Thoracic aorta (tissue), 2 donors: Measurements from ENCODE around the gene MPL. TPM values are rescaled to one million over a fixed set of nuclear protein-coding genes. Genes with fewer than 3 reads are reported as not detected.

Source experiments
- ATAC-seq: fragments of 150-250 bp; one replicate; pipeline ENCODE4 v1.8.0; 2017; ENCODE audit warnings: low read depth; ENCODE audit not compliant: insufficient number of reproducible peaks, low FRiP score
- DNase-seq: peaks from one replicate; pipeline ENCODE4 v3.0.0-alpha.2; 2020; ENCODE audit warnings: low spot score
- H3K27ac ChIP-seq, 2 donors: fragments of 200-600 bp; sonication (generic); 1 replicate in 1 of 2; 2 replicates in 1 of 2; pipeline ENCODE4 v1.5.1; 2016; ENCODE audit warnings: mild to moderate bottlenecking in 2 of 2, moderate library complexity in 2 of 2
- H3K27me3 ChIP-seq: fragments of 200-600 bp; sonication (generic); replicated peaks from 2 replicates; pipeline ENCODE4 v1.6.0; 2016; ENCODE audit warnings: mild to moderate bottlenecking; ENCODE audit not compliant: insufficient read depth
- H3K36me3 ChIP-seq: fragments of 200-600 bp; sonication (generic); one replicate; pipeline ENCODE4 v1.5.1; 2016
- H3K4me1 ChIP-seq, 2 donors: fragments of 200-600 bp; sonication (generic); 1 replicate in 1 of 2; 2 replicates in 1 of 2; pipeline versions ENCODE4 v1.5.1 to v1.6.0; 2016; ENCODE audit warnings: low read depth in 2 of 2, mild to moderate bottlenecking in 1 of 2; ENCODE audit not compliant: control insufficient read depth in 1 of 2
- H3K4me3 ChIP-seq: fragments of 200-600 bp; sonication (generic); 2 replicates; pipeline ENCODE4 v1.5.1; 2016; ENCODE audit warnings: mild to moderate bottlenecking
- H3K9me3 ChIP-seq: fragments of 200-600 bp; sonication (generic); 2 replicates; pipeline ENCODE4 v1.5.1; 2016
- CTCF ChIP-seq: fragments of 200-600 bp; sonication (generic); IDR thresholded peaks from one replicate; pipeline ENCODE4 v1.5.1; 2019; ENCODE audit warnings: antibody characterized with exemption
- total RNA-seq, 2 donors: library from RNA; depleted of rRNA; stranded (reverse); fragments of >200 nt; gene quantifications; one replicate each; pipeline versions ENCODE4 v1.1.0 to v1.2.3, GENCODE V29; 2016

The MPL gene
- total RNA-seq, 2 donors from 2014 or later: not detected

GRCh38 chr1:43351421-43352350 lies 14.1 kb downstream of the MPL start:
- Histone ChIP-seq H3K36me3 (no peaks in the 10 kb centered on the region), H3K9me3 (no peaks in the 10 kb centered on the region), H3K27me3 (no peaks in the 10 kb centered on the region), H3K4me3 (no peak overlapping the region), H3K4me1 (peaks cover 0 to 18% of the 10 kb centered on the region in 2 donors), H3K27ac (no peak overlapping the region)
- no peak for DNase-seq
- no peak for TF ChIP-seq CTCF
- ATAC-seq: no peak

- DNase-seq (no peak), ATAC-seq (no peak)
- no peaks in the 10 kb centered on the region for H3K36me3 ChIP-seq
- H3K4me3 ChIP-seq: no peak overlapping the region
- no peak for TF ChIP-seq CTCF
- H3K9me3 ChIP-seq: no peaks in the 10 kb centered on the region
- H3K27me3 ChIP-seq: no peaks in the 10 kb centered on the region
- no peak overlapping the region for H3K27ac ChIP-seq
- peaks cover 0 to 18% of the 10 kb centered on the region in 2 donors for H3K4me1 ChIP-seq
Observed at GRCh38 chr1:43352351-43352705, 14.7 kb downstream of the MPL start.

DNA sequence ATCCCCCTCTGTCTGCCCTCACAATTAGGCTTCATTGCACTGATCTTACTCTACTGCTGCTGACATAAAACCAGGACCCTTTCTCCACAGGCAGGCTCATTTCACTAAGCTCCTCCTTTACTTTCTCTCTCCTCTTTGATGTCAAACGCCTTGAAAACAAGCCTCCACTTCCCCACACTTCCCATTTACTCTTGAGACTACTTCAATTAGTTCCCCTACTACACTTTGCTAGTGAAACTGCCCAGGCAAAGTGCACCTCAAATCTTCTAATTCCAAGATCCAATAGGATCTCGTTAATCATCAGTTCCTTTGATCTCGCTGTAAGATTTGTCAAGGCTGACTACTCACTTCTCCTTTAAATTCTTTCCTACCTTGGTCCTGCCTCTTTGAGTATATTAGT lies 15.3 kb downstream of the MPL start:
- no peak for ATAC-seq
- H3K27ac ChIP-seq: no peak overlapping the region
- no peak for TF ChIP-seq CTCF

DNA sequence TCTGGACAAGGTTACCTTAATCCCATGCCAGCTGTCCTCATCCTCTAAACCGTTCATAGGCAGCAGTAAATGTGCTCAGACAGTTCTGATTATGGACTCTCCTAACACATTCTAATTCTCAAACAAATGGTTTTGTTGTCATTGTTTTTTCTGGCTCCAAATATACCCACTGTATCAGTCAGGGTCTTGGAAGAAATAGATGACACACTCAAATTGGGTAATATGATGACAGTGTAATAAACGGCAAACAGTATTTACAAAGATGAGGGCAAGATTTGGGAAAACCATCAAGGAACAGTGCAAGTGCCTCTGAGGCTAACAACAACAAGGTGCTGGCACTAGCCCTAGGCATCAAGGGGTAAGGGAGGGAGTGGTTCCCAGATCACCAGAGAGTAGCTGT lies 16.9 kb downstream of the MPL start:
- H3K36me3 ChIP-seq: no peaks in the 10 kb centered on the region
- H3K27me3 ChIP-seq: no peaks in the 10 kb centered on the region
- DNase-seq (no peak), ATAC-seq (no peak)
- no peaks in the 10 kb centered on the region for H3K9me3 ChIP-seq
- H3K4me1 ChIP-seq: peaks cover 9 to 25% of the 10 kb centered on the region in 2 donors
- TF ChIP-seq CTCF: no peak
- no peak overlapping the region for H3K27ac ChIP-seq
- no peak overlapping the region for H3K4me3 ChIP-seq

More for the DNA sequence above, 15.3 kb downstream of the MPL start:
- H3K4me1 ChIP-seq: peaks cover 2 to 22% of the 10 kb centered on the region in 2 donors
- H3K27me3 ChIP-seq: no peaks in the 10 kb centered on the region
- no peaks in the 10 kb centered on the region for H3K9me3 ChIP-seq
- no peak overlapping the region for H3K4me3 ChIP-seq
- DNase-seq: no peak
- no peaks in the 10 kb centered on the region for H3K36me3 ChIP-seq

DNA sequence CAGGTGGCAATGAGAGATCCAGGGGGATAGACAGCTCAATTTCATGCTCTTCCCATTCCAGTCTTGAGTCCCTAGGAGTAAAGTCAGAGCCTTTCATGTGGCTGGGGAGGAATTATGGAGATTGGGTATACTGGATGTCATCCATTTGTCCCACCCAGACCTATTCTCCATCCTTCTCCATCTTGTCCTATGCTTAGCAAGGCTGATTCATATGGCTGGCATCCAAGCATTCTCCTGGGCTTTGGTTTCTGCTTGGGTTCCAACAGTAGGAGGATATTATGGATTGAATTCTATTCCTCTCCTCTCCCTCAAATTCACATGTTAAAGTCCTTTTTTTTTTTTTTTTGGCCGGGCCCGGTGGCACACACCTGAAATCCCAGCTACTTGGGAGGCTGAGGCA lies 17.3 kb downstream of the MPL start:
- no peak for DNase-seq
- peaks cover 9 to 20% of the 10 kb centered on the region in 2 donors for H3K4me1 ChIP-seq
- no peak for TF ChIP-seq CTCF

More for the DNA sequence above, 17.3 kb downstream of the MPL start:
- H3K4me3 ChIP-seq: no peak overlapping the region
- H3K27ac ChIP-seq: no peak overlapping the region
- H3K27me3 ChIP-seq: no peaks in the 10 kb centered on the region
- ATAC-seq: no peak
- no peaks in the 10 kb centered on the region for H3K9me3 ChIP-seq
- no peaks in the 10 kb centered on the region for H3K36me3 ChIP-seq
